Breast epithelium (tissue), 3 donors: ENCODE measurements around the gene MED28.

ENCODE experiments used
- POLR2A ChIP-seq: fragments of 450-650 bp; IDR thresholded peaks from one replicate; pipeline ENCODE4 v1.6.1; 2016; ENCODE audit warnings: antibody characterized with exemption, mild to moderate bottlenecking, moderate library complexity
- TF ChIP-seq, protein P1 (sequence below), 3 donors: fragments of 450-650 bp; IDR thresholded peaks; one replicate each; pipeline ENCODE4 v1.5.1; 2016 to 2017; ENCODE audit warnings: antibody characterized with exemption in 3 of 3, mild to moderate bottlenecking in 3 of 3, moderate library complexity in 3 of 3

DNA sequence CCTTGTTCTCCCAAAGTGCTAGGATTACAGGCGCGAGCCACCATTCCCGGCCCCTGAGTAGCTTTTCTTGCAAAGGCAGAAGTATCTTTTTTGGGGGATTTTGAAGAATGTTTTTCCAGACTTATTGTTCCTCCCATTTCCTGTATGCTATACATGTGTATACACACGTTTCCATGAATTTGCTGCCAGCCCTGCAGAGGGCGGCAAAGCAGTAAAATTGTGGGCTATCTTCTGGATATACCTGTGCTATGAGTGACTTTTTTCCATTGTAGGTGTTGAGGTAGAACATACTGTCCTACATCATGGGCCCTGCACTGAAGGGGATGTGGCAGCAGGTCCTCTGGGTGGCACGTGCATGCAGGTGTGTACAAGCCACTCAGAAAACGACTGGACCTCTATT, 16.9 kb upstream of the MED28 start:
- TF ChIP-seq, protein P1, sequence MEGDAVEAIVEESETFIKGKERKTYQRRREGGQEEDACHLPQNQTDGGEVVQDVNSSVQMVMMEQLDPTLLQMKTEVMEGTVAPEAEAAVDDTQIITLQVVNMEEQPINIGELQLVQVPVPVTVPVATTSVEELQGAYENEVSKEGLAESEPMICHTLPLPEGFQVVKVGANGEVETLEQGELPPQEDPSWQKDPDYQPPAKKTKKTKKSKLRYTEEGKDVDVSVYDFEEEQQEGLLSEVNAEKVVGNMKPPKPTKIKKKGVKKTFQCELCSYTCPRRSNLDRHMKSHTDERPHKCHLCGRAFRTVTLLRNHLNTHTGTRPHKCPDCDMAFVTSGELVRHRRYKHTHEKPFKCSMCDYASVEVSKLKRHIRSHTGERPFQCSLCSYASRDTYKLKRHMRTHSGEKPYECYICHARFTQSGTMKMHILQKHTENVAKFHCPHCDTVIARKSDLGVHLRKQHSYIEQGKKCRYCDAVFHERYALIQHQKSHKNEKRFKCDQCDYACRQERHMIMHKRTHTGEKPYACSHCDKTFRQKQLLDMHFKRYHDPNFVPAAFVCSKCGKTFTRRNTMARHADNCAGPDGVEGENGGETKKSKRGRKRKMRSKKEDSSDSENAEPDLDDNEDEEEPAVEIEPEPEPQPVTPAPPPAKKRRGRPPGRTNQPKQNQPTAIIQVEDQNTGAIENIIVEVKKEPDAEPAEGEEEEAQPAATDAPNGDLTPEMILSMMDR (IDR thresholded peaks at IDR 0.05): no peak
- no peak for TF ChIP-seq POLR2A
